Lower leg skin (tissue), 3 donors: Measurements from ENCODE around the gene STRN.

Experiments used
- POLR2A ChIP-seq, 2 donors: fragments of 450-650 bp; IDR thresholded peaks; one replicate each; pipeline ENCODE4 v1.6.1; 2016 to 2017; ENCODE audit warnings: antibody characterized with exemption in 2 of 2, mild to moderate bottlenecking in 1 of 2, moderate library complexity in 1 of 2
- TF ChIP-seq, protein P1 (sequence below), 3 donors: fragments of 450-650 bp; IDR thresholded peaks; one replicate each; pipeline ENCODE4 v1.5.1; 2016; ENCODE audit warnings: antibody characterized with exemption in 3 of 3, mild to moderate bottlenecking in 3 of 3, moderate library complexity in 2 of 3

GRCh38 chr2:36982467-36982866 is 16.1 kb upstream of the STRN start:
- TF ChIP-seq, protein P1, sequence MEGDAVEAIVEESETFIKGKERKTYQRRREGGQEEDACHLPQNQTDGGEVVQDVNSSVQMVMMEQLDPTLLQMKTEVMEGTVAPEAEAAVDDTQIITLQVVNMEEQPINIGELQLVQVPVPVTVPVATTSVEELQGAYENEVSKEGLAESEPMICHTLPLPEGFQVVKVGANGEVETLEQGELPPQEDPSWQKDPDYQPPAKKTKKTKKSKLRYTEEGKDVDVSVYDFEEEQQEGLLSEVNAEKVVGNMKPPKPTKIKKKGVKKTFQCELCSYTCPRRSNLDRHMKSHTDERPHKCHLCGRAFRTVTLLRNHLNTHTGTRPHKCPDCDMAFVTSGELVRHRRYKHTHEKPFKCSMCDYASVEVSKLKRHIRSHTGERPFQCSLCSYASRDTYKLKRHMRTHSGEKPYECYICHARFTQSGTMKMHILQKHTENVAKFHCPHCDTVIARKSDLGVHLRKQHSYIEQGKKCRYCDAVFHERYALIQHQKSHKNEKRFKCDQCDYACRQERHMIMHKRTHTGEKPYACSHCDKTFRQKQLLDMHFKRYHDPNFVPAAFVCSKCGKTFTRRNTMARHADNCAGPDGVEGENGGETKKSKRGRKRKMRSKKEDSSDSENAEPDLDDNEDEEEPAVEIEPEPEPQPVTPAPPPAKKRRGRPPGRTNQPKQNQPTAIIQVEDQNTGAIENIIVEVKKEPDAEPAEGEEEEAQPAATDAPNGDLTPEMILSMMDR (IDR thresholded peaks at IDR 0.05): no peak
- TF ChIP-seq POLR2A (IDR thresholded peaks at IDR 0.05): no peak
